Urothelium cell line (cell line): Measurements from ENCODE around the gene NELL1.

Experiments used
- DNase-seq: peaks from one replicate; pipeline ENCODE4 v3.0.0; 2011; ENCODE audit warnings: low spot score, mixed read lengths
- FAIRE-seq: peaks from 2 replicates; lab custom pipeline; 2011; peaks lifted over from hg19 to GRCh38; lab: Jason Lieb, UNC

The NELL1 gene

DNA sequence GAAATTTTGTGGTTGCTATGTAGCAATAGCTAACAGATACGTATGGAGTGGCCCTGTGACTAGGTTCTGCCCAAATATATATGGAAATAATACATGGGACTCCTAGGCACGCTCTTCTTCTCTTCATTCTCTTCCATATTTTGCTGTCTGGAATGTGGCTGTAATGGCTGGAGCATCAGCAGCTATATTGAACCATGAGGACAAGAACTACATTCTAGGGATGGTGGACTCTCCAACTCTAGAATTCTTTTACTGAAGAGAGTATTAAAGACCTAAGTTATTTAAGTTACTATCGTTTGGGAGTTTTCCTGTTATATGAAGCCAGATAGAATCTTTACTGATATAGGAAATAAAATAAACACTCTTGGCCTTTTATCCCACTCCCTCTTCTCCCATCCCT is 7.5 kb upstream of the NELL1 start:
- FAIRE-seq = no peak
- no peak for DNase-seq

DNA sequence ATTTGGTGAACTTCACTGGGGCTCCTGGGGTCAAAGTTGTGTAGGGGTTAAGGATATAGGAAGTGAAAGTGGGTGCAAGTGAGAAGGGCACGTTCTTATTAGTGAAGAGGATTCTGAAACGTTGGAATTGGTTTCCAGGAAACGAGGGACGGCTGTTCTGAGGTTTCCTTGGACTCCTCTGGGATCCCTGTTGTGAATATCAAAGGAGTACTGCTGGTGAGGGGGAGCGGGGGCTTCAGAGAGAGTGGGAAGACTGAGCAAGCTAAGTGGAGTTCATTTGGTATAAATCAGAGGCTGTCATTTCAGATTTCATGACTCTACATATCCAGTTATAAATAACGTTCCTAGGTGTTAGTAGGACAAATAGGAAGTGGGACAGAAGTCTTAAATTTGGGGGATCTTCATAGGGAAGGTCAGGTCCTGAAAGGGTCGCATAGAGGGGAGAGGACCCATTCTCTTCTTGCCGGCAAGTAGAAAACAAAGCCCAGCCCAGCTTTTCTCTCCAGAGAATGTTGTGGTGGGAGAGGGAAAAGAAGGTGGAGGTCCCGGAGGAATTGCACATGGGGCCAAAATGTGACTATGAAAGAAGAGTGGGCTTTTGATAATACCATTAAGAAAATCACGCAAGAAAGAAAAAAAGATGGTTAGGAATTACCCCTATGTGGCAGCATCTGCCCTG is 1.1 kb upstream of the NELL1 start:
- DNase-seq = no peak
- no peak for FAIRE-seq

- DNase-seq (peak; percentile 16), FAIRE-seq (no peak)
Measured at GRCh38 chr11:20669820-20670684, 666 bp downstream of the NELL1 start.

- DNase-seq (no peak), FAIRE-seq (no peak)
Measured at GRCh38 chr11:20670932-20671403, 1.6 kb downstream of the NELL1 start.

GRCh38 chr11:20671856-20672546 is 2.6 kb downstream of the NELL1 start:
- FAIRE-seq (no peak), DNase-seq (peak; percentile 58)

- DNase-seq (peak; percentile 21), FAIRE-seq (no peak)
Measured at GRCh38 chr11:20672575-20672974, 3.2 kb downstream of the NELL1 start.

DNA sequence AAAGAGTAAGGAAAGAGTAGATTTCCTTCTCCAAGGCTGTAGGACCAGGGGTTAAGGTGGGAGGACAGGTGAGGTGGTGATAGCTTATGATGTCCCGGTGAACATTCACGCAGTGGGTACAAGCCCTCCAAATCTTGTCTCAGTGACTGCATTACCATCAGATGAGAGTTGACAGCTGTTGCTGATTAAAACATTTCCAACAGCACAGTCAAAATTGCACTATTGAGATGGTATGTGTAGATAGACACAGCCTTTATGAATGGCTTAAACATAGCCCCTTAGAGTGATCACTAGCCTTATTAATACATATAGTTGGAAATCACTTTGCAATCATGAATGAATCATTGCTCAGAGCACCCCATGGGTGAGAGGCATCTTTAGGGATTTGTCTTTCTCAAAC is 7.3 kb downstream of the NELL1 start:
- FAIRE-seq = no peak
- no peak for DNase-seq

GRCh38 chr11:20688761-20689160 is 19.4 kb downstream of the NELL1 start:
- FAIRE-seq (no peak), DNase-seq (no peak)

DNA sequence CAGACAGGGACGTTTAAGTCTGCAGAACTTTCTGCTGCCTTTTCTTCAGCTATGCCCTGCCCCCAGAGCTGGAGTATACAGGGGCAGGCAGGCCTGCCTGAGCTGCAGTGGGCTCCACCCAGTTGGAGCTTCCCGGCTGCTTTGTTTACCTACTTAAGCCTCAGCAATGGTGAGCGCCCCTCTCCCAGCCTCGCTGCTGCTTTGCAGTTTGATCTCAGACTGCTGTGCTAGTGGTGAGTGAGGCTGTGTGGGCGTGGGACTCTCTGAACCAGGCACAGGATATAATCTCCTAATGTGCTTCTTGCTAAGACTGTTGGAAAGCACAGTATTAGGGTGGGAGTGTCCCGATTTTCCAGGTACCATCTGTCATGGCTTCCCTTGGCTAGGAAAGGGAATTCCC is 38.5 kb downstream of the NELL1 start:
- FAIRE-seq (no peak), DNase-seq (no peak)

GRCh38 chr11:20712912-20713311 is 43.5 kb downstream of the NELL1 start:
- no peak for FAIRE-seq
- DNase-seq = no peak

- FAIRE-seq (no peak), DNase-seq (no peak)
Measured at GRCh38 chr11:20715464-20715863, 46.1 kb downstream of the NELL1 start.

GRCh38 chr11:20715931-20716330 is 46.5 kb downstream of the NELL1 start:
- FAIRE-seq (no peak), DNase-seq (no peak)

DNA sequence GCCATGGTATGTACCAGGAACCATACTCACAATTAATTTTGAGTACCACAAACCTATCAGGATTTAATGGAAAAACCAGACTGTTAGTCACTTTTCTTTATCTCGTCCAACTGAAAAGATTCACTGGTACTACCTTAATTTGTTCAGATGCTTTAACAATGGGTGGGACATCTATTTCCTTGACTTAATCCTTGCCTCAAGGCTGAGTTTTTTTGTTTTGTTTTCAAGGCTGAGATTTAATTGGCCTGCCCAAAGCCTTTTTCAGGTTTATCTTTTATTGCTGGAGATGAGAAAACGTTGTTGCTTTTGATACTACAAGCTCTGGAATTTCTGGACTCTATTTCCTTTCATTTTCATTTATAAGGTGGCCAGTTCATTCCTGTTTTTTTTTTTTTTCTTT is 50.4 kb downstream of the NELL1 start:
- no peak for DNase-seq
- no peak for FAIRE-seq

- FAIRE-seq (no peak), DNase-seq (no peak)
Measured at GRCh38 chr11:20723366-20723765, 54.0 kb downstream of the NELL1 start.

DNA sequence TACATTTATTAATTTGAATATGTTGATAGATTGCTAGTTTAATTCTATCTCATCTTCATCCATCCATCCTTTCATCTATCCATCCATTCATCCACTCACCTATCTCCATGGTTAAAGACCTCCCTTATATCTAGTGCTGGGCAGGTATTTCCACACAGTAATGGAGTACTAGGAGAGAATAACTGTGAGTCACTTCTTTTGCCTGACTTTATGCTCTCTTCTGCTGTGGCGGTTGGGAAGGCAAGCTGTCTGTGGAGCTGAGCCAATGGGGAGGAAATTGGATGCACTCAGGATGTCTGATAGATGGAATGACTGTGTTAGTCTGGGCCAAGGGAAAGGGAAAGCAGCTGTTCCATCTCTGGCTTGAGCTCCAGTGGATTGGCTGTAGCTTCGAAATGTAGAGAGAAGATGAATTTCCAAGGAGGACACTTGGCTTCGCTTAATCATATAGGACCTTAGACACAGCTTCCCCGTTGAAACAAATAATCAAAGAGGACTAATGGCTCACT is 60.3 kb downstream of the NELL1 start:
- no peak for FAIRE-seq
- DNase-seq = no peak

GRCh38 chr11:20731676-20732215 is 62.4 kb downstream of the NELL1 start:
- DNase-seq = no peak

GRCh38 chr11:20739107-20739506 is 69.7 kb downstream of the NELL1 start:
- DNase-seq = no peak
- FAIRE-seq = no peak

More at GRCh38 chr11:20731676-20732215, 62.4 kb downstream of the NELL1 start:
- FAIRE-seq = no peak

DNA sequence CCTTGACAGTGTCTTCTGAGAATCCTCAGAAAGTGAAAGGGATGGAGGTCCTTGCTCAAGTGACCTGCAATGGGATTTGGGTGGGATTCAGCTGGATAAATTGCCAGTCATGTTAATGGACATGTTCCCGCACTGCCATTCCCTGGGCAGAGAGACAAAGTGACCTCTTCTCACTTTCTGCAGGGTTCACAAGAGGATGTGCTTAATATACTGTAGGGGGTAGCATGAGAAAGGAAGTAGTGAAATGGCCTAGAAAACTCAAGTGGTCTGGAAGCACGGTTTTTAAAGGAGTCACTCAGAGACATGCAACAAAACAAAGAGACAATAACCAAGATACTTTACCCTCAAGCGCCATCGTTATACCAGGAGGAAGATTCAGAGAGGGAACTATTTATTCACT is 70.2 kb downstream of the NELL1 start:
- DNase-seq (no peak), FAIRE-seq (no peak)

DNA sequence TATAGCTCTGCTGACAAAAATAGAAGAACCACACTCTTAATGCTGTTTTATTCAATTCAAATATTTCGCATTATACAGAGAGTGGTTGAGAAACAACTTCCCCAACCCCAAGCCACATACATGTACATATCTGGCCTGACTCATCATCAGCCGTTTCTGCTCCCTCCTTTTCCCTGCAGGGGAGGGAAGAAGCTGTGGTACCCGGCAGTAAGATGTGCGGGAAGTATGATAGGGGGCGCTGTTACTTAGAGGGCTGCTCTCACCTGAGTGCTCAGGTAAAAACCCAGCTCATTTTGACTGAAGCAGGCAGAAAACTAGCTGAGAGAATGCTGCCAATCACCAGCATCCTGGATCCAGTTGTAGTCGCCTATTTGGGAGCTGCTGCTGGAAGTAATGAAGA is 85.5 kb downstream of the NELL1 start:
- DNase-seq (no peak), FAIRE-seq (no peak)

DNA sequence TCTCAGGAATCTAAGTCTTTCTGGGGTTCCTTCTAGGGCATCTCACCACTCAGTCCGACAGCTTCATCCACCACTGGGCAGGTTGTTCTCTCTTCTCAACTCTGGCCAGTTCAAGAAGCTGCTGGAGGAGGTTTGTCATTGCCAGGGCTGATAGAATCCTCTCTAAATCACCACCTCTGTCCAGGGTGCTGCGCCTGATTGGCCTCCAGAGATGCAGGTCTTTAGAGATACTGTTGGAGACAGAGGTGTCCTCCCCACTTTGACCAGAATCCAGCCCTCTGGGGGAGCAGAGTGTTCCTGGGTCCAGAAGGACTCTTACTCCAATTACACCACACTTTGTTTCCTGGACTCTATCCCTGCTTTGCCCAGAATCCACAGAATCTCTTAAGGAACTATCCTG is 90.2 kb downstream of the NELL1 start:
- FAIRE-seq (no peak), DNase-seq (no peak)

DNA sequence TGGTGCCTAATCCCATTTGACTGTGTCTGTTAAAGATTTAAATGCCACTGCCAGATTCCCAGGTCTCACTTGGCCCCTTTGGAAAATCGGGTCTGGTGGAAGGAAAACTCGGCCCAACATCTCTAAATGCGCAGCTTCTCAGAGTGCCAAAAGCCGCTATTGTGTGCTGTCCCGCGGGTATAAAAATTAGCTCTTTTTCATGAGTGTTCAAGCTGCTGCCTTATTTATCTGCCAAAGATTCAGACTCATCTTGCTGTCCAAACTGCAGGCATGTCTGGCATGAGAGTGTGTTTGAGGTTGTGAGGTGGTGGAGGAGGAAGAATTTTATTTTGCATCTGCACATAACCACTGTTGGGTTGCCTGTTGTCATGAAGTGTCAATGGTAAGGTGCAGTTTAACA is 91.4 kb downstream of the NELL1 start:
- DNase-seq (no peak), FAIRE-seq (no peak)
